NCI-H2171 (cell line): ENCODE measurements around the gene INKA1.

Experiments
- DNase-seq: peaks from one replicate; lab custom pipeline; 2025; lab: John Stamatoyannopoulos, UW

INKA1 gene

GRCh38 chr3:49786357-49787181 lies 16.5 kb upstream of the INKA1 start, which contains the start of gene IP6K1:
TSS of gene IP6K1 (minus strand) at chr3:49786542. CDS start at chr3:49748040, 38,502 bp downstream.
- DNase-seq: peak; percentile 88

- DNase-seq: no peak
Observed at GRCh38 chr3:49787182-49787464, 15.9 kb upstream of the INKA1 start.

GRCh38 chr3:49787536-49787935 lies 15.5 kb upstream of the INKA1 start:
- DNase-seq: no peak

- no peak for DNase-seq
Observed at GRCh38 chr3:49788056-49788455, 15.0 kb upstream of the INKA1 start.

GRCh38 chr3:49790626-49791411 lies 12.2 kb upstream of the INKA1 start:
- DNase-seq: no peak

GRCh38 chr3:49791571-49791970 lies 11.5 kb upstream of the INKA1 start:
- DNase-seq: no peak

- DNase-seq: no peak
Observed at GRCh38 chr3:49792371-49793150, 10.5 kb upstream of the INKA1 start.

- DNase-seq: no peak
Observed at GRCh38 chr3:49793486-49794085, 9.5 kb upstream of the INKA1 start.

- no peak for DNase-seq
Observed at GRCh38 chr3:49794431-49794830, 8.6 kb upstream of the INKA1 start.

GRCh38 chr3:49794926-49795905 lies 7.8 kb upstream of the INKA1 start:
- DNase-seq: no peak

- DNase-seq: no peak
Observed at GRCh38 chr3:49799105-49799504, 4.0 kb upstream of the INKA1 start.

GRCh38 chr3:49799761-49800160 lies 3.3 kb upstream of the INKA1 start, which contains the start of gene CDHR4:
TSS of gene CDHR4 (minus strand) at chr3:49799873. CDS start at chr3:49799812, 61 bp downstream.
- DNase-seq: no peak

GRCh38 chr3:49801160-49801559 lies 1.9 kb upstream of the INKA1 start:
- no peak for DNase-seq

- DNase-seq: peak; percentile 50
Observed at GRCh38 chr3:49803465-49804140, 542 bp downstream of the INKA1 start.

GRCh38 chr3:49804141-49805041 lies 1.3 kb downstream of the INKA1 start:
- no peak for DNase-seq

GRCh38 chr3:49805367-49805782 lies 2.3 kb downstream of the INKA1 start:
- peak; percentile 56 for DNase-seq

- no peak for DNase-seq
Observed at GRCh38 chr3:49805897-49806701, 3.0 kb downstream of the INKA1 start.

GRCh38 chr3:49806850-49807249 lies 3.8 kb downstream of the INKA1 start:
- no peak for DNase-seq
